GM18499 (cell line): ENCODE data around the gene OXSM.
A peak's percentile ranks its signal among the peaks of the same experiment; 100 is the strongest.

Experiments
- ATAC-seq: cut with Tn5 transposase; IDR thresholded peaks from one replicate; pipeline ENCODE4 v1.9.1; 2021; ENCODE audit warnings: moderate number of reproducible peaks; ENCODE audit not compliant: insufficient read depth, unreplicated experiment

The OXSM gene

DNA sequence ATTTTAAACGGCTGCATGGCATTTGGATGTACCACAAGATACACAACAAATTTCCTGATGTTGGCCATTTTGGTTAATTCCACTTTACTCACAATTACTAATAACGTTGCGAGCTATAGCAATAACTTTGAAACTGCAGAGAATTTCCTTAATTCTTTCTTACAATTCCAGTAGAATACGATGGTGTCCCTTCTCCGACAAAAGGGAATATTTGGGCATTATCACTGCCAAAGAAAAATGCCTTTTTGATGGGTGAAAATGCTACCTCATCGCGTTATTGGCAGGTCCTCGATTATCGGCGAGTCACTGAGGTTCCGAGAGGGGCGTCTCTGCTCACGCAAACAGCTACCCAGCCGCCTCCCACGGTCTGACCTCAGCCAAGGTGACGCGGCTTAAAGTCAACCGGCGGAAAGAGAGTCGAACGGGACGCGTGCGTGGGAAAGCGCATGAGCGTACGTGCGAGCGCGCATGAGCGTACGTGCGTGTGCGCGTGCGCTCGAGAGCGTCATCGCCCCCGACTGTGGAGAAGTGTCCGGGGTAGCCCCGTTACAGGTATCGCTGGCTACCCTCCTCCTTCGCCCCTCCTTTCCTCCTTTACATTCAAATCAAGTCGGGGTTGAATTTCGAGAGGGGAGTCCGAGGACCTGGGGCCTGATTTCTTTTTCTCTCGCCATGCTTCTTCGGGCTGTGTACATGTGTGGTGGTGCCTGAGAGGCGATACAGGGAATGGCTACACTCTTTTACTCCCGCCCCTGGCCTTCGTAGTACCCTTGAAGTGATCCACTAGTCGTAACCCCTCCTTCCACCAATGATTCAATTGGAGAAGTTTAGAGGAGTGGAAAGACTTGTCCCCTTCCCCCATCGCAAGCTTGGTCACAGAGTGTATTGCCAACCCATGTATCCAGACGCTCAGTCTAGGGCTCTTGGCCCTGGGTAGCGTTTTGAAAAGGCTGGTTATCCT is at the start of gene OXSM:
Gene OXSM (plus strand): TSS at position 495 of the 961 bp plus-strand sequence. CDS start 931 bp downstream, outside the sequence.
- peak; percentile 88 for ATAC-seq

DNA sequence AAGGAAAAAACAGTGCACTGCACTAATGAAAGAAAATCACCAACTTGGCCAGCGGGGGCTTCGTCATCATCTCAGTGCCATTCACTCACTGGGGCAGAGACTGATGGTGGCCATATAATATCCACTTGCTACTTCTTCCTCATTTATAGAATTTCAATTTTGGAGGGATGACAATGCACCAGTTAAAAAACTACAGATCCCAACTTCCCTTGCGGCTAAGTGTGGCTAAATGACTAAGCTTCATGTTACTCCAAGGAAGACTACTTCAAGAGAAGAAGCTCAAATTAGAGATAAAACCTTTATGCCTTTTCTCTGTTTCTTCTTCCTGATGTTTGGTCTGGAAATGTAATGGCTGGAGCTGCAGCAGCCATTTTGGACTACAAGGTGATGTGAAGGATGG is 45.4 kb upstream of the OXSM start:
- no peak for ATAC-seq

DNA sequence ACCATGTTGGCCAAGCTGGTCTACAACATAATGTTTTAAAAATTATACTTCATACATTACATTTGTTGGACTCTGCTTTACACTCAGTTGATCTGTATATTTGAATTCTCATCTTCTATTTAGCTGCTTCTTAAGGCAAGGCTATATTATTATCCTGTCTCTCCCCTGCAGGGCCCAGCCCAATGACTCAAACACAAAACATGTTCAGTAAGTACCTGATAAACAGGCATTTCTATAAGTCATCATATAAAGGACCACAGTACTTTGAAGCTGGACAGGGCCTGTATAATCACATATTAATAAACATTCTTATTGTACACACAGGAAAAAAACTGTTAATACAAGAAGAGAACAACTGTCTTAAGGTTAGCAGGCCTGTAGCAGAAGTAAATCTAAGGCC is 42.9 kb upstream of the OXSM start:
- no peak for ATAC-seq

DNA sequence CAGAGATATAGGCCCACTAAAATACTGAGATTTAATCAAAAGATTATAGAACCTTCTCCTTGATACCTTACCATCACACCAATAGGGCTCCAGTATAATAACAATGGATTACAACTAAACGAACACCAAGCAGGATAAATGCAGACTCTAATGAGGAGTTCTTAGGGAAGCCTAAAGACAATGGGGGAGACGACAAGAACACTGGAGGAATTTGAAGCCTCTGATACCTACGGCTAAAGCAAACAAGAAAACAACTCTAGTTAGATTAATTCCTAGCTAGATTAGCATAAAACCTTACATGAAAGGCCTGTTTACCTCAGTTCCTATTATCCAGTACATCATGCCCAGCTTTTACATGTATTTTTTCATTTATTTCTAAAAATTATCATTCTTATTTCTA is 41.7 kb upstream of the OXSM start:
- no peak for ATAC-seq

DNA sequence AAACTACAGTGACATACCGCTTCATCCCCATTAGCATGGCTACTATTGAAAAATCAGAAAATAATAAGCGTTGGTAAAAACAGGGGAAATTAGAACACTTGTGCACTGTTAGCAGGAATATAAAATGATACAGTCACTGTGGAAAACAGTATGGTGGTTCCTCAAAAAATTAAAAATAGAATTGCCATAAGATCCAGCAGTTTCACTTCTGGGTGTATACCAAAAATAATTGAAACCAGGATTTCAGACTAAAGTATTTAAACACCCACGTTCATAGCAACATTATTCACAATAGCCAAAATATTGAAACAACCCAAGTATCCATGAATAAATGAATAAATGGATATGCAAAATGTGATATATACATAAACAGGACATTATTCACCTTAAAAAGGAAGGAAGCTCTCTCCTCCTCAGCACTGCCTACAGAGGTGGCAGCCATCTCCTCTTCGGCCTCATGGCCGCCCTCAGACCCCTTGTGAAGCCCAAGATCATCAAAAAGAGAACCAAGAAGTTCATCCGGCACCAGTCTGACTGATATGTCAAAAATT is 40.8 kb upstream of the OXSM start:
- ATAC-seq, result no peak

DNA sequence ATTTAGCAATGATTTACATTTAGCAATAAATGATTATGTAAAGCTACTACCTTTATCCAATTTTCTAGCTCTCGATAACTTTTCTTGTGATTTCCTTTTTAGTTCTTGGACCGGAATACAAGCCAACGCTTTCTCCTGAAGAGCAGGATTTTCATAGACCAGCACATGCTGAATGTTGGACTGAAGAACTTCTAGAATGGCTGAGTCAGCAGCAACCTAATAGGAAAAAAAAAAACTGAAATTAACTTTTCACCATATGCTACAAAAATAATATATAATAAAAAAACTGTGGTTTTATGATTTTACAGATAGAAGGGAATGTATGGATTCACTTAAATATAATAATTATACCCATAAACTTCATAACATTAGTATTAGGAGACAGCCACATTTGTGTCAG is 38.8 kb upstream of the OXSM start:
- ATAC-seq, result no peak

DNA sequence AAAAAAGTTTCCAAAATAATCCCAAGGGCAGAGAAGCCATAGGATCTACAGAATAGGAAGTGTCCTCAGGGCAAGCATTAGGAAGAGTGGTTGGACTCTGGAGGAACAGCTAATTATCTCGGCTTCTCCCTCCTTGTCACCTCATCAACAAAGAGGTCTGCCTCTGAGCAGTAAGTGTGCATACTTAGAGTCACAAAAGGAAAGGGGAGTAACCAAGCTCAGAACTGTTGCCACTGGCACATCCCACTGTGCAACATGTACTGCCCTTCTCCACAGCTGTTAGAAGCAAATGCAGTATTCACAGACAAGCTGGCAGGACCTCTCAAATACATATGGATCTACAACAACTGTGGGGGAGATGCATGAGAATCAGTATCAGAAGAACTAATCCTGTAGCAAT is 38.2 kb upstream of the OXSM start:
- ATAC-seq, result no peak

DNA sequence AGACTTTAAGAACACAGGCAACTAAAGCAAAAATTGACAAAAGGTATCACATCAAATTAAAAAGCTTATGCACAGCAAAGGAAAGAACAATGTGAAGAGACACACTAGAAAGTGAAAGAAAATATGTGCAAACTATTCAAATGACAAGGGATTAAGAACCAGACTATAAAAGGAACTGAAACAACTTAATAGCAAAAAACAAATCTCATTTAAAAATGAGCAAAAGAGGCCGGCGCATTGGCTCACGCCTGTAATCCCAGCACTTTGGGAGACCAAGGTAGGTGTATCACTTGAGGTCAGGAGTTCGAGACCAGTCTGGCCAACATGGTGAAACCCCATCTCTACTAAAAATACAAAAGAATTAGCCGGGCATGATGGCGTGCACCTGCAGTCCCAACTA is 21.0 kb upstream of the OXSM start:
- ATAC-seq, result peak; percentile 88

DNA sequence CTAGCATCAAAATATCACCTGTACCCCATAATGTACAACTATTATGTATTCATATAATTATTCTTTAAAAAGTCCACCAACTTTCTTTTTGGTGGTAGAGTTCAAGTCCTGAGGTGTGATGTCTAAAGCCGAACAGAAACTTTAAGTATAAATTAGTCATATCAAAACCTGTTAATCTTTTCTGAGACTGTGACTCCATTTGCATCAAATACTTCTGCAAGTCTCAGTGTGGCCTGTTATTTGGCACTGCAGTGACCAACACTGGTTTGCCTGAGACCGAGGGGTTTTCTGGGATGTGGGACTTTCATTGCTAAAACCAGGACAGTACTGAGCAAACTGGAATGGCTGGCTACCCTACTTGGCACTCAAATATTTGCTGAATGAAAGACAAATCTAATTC is 14.0 kb upstream of the OXSM start:
- no peak for ATAC-seq

DNA sequence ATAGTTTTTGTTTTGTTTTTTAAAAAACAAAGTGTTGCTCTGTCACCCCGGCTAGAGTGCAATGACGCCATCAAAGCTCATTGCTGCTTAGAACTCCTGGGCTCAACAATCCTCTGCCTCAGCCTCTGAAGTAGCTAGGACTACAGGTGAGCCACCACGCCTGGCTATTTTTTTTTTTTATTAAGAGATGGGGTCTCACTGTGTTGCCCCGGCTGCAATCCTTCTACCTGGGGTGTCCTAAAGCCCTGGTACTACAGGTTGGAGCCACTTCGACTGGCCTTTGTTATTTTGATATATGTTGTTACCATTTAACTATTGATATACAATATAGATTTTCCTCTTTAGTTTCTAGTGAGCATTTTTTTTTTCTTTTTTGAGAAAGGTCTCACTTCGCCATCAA is 9.3 kb upstream of the OXSM start:
- no peak for ATAC-seq

DNA sequence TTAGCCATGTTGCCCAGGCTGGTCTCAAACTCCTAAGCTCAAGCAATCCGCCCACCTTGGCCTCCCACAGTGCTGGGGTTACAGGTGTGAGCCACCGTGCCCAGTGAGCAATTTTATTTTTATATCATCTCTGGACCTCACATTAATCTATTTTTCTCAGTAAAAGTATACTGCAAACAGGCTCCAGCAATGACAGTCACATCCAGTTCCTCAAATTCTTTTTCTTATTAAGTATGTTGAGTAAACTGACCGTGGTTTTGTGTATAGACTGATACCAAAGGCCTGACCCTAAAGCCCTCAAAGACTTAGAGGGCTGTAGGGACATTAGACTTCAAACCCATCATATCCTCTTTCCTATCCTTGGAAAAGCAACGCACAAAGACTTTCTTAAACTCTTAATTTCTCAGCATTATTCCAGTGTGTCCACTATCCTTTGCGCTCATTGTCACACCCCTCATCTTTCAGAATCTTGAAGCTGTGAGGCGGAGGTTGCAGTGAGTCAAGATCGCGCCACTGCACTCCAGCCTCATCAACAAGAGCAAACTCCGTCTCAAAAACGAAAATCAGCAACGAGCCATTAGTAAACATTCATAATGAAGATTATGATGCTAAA is 8.6 kb upstream of the OXSM start:
- no peak for ATAC-seq

DNA sequence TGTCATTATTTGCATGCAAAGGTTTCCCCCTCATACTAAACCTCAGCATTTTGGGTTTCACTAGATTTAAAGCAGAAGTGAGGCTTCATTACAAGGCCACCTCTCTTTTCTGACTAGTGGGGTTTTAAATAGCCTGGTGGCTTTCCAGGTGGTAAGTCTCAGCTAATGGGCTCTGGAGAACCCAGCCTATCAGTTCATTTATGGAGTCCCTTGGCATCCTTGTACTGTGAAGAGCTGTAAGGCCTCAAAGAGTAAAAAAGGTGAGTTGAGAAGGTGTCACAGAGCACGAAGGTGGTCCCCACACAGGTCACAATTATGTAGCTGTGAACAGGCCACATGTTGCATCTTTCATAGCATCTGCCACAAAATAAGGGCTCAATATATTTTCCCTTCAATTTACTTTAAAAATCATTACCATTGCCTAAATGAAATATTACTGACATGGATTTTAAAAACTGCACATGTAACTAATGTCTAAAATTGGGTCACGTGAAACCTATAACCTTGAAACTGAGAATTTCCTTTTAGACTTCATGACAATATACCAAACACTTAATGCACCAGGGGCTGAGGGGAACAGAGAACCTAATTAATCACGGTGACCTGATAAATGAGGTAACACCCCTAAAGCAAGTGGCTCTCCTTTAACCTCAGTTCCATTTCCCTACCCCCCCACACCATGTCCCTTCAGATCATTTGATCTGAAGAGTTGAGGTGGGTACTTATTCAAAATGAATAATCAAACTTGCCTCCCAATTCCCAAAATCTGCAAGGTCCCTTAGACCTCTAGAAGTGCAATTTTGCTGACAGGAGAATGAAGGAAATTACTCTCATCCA is 7.9 kb upstream of the OXSM start:
- peak; percentile 75 for ATAC-seq

DNA sequence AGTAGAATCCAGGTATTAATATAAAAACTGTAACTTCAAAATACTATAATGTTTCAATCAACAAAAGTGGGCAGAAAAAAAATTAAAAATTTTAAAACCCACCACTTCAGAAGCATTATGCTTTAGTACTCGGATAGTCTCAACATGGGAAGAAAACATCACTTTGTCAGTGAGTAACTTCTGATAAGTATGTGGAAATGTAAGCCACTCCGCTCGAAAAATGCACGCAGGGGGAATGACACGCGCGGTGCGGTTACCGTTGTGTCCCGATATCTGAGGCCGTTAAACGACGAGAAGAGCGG is 7.3 kb upstream of the OXSM start:
- no peak for ATAC-seq

DNA sequence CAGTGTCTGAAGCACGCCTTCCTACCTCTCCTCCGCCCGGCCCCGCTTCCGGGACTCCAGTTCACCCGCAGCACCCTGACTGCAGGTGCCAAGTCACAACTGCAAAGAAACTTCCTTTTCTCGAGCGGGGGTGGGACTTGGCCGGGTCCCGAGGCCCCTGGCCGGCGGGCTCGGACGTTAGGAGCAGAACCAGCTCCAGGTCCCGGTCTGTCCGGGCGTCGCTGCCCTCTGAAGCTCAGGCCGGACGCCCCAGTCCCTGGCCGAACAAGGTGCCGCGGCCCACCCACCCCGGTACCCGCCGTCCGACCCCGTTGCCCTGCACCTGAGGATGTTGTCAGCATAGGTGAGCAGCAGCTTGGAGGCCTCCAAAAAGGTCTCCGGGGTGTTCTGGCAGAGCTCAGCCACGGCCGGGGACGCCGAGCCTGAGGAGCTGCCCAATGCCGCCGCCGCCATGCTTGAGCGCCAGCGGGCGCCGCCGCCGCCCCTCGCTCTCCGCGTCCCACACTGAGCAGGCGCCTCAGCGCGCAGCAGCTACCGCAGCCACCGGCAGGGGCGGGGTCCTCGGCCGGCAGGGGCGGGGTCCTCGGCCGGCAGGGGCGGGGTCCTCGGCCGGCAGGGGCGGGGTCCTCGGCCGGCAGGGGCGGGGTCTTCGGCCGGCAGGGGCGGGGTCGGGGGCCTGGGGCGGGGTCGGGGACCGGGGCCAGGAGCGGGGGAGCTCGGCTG is 6.8 kb upstream of the OXSM start, which contains the start of gene NGLY1:
Gene NGLY1 (minus strand): TSS at position 506 of the 723 bp plus-strand sequence. CDS start 53 bp downstream, at position 453.
- ATAC-seq, result peak; percentile 37

DNA sequence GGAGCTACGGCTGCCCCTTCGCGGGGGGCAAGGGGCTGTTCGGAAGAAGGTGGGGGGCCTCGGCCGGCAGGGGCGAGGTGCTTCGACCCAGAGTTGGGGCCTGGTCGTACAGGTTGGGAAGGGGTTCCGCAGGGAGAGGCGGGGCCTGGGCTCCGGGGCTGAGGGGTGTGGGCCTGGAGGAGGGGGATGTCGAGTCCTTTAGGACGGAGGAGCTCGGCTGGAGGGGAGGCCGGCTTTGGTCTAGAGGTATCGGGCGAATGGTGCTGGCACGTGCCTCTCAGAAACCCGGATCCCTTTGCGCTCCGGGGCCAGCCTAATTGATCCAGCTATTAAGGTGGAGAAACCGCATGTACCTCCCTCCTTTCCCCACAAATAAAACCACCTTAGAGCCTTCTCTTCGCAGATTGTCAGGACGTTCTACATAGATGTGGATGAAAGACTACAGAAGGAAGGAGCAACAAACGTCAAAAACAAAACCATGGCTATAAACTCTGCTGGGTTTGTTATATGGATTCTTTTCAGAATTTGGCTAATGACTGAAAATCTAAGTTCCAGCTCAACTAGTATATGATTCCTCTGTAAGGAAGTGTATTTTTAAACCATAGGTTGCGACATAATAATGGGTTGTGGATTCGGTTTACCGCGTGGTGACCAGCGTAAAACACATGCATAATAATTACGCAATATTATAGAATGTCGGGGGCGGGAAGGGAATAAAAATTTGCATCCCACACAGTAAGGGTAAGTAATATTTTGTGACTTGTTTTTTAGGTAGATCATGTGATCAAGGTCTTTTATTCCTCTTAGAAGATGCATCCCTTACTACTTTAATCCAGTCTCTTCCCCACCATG is 6.0 kb upstream of the OXSM start:
- ATAC-seq, result no peak

DNA sequence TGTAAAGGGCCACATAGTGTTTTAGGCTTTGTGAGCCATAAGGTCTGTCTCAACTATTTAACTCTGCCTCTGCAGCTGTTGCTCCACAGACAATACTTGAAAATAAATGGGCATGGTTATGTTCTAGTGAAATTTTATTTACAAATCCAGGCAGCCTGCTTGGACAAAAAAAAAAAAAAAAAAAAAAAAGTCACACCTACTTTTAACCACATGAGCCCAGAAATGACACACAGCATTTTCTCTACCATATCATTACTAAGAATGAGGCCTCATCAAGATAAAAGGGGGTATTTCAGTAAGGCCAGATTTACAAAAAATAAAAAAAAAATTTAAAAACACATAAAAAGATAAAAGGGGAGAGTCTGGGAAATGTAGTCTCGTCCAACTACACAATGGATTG is 4.9 kb upstream of the OXSM start:
- ATAC-seq, result no peak

DNA sequence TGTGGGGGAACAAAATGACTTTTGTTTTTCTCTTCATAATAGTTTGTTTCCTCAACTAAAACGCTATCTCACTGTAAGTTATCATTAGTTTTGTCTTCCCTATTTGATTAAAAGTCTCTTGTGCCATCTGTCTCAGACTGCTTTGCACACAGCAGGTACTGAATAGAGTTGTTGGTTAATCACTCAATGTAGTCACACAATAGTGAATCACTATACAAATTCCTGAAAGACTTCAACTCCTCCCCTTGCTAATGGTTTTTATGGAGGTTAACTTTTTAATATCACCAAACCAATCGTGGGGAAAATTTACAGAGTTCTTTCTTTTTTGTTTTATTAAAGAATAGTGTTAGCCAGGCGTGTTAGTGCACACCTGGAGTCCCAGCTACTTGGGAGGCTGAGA is 4.1 kb upstream of the OXSM start:
- ATAC-seq, result no peak

DNA sequence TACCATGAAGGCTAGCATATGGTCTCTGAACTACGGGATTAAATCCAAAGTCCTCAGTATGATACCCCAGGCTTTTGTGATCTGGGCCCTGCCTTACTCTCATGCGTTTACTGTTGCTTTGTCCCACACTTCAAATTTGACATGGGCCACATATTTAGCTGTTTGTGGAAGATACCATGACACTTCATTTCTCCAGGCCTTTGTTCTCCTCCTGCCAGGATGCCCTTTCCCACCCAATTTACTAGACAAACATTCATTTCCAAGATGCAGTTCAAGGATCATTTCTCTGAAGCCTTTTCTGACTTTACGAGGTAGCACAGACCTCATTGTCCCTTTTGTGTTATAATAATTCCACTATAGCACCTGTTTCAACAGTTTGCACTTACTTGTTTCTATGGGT is 2.2 kb upstream of the OXSM start:
- no peak for ATAC-seq

DNA sequence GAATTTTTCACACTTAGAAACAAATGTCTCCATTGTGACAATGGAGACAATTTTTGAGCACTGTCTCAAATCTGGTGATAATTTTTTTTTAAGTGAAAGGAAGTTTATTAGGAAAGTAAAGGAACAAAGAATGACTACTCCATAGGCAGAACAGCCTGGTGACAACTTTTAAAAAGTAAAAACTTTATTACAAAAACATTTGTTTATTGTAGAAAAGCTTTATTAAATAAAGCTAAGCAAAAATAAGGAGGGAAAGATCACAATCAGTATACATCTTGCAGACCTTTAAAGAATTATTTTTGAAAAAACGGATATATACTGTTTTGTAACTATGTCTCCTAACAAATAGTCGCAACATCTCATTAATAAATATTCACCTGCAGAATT is 688 bp upstream of the OXSM start:
- ATAC-seq, result no peak
